ENCODE measurements around the gene BRD1. TPM values are rescaled to one million over a fixed set of nuclear protein-coding genes. Genes with fewer than 3 reads are reported as not detected.

Gene BRD1
- total RNA-seq, 4 donors from 2014 or later = 17.9 to 47.4 (median 37.9) TPM

DNA sequence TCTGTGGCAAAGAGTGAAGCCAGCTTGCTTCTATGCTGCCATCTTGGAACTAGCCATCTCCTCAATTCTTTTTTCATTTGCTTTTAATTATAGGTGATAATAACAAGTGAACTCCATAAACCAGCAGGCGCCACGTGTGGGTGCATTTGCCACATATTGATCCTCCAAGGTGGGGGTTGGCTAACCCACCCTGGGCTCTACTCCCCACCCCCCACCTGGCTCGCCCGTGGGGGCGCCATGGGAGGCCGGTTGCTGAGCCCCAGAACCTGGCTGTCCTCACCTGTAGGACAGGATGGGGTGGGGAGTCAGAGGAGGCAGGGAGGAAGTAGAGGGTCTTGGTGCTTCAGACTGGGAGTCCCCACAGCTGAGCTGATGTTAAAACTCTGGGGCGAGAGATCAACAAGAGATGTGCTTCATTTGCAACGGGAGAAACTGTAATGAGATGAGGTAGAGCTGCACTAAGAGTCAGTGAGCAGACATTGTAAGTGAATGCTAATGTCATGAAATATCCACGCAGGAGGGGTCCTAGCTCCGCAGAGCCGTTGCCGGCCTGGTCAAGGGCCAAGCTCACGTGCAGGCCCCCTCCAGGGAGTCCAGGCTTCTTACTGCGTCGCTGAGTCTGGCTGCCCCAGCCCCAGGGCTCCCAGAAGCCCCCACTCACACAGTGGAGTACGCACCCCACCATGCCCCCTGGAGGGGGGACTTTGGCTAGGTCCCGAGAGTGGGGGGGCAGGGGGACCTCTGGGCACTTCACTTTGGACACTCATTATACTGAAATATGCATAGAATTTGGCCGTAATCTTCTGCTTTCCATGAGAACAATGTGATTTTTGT lies 59.4 kb downstream of the BRD1 start:
- H3K4me1 ChIP-seq = no peaks in the 10 kb centered on the region
- intact Hi-C loops (cut with DNase I; ENCODE audit: low total_unique reads) = no loop called here
- DNase-seq = no peak
- no peaks in the 10 kb centered on the region for H3K36me3 ChIP-seq
- no peak overlapping the region for H3K27ac ChIP-seq
- H3K4me3 ChIP-seq = no peak overlapping the region
- TF ChIP-seq, protein P1, sequence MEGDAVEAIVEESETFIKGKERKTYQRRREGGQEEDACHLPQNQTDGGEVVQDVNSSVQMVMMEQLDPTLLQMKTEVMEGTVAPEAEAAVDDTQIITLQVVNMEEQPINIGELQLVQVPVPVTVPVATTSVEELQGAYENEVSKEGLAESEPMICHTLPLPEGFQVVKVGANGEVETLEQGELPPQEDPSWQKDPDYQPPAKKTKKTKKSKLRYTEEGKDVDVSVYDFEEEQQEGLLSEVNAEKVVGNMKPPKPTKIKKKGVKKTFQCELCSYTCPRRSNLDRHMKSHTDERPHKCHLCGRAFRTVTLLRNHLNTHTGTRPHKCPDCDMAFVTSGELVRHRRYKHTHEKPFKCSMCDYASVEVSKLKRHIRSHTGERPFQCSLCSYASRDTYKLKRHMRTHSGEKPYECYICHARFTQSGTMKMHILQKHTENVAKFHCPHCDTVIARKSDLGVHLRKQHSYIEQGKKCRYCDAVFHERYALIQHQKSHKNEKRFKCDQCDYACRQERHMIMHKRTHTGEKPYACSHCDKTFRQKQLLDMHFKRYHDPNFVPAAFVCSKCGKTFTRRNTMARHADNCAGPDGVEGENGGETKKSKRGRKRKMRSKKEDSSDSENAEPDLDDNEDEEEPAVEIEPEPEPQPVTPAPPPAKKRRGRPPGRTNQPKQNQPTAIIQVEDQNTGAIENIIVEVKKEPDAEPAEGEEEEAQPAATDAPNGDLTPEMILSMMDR (IDR thresholded peaks at IDR 0.05) = no peak
- no peak for TF ChIP-seq POLR2A (IDR thresholded peaks at IDR 0.05)
- H3K27me3 ChIP-seq = no peaks in the 10 kb centered on the region
- peaks cover 0 to 6% of the 10 kb centered on the region in 2 donors for H3K9me3 ChIP-seq

DNA sequence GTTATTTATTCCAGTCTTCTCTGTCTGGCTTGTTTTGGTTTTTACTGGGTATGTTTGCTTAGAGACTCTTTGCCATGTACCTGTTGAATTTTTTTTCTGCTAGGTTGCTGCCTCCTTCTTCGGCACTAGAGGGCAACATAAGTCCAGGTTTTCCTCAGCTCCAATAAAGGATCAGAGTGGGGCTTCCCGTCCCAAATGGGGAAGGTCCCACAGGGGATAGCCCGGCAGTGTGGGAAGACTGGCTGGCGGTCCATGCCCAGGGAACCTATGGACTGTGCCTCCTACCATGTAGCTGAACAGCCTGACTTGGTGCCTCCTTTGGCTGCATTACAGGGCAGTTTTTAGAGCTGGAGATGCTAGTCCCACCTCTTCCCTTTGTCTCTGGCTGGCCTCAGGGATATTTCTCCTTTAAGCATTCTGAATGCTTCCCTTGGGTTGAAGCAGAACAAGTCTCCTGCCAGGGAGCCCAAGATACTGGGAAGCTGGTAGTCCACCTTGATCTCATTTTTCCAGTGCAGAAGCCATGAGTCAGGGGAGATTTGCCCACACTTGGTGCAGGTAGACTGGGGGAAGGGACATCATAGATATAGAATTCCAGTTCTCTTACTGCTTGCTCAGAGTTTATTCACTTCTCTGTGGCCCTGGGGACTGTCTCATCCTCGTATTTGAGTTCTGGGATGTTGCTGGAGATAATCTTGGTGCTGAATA lies 60.2 kb downstream of the BRD1 start:
- Histone ChIP-seq H3K27ac (no peak overlapping the region), H3K4me3 (no peak overlapping the region), H3K36me3 (no peaks in the 10 kb centered on the region), H3K4me1 (no peaks in the 10 kb centered on the region), H3K27me3 (no peaks in the 10 kb centered on the region), H3K9me3 (peaks cover 0 to 6% of the 10 kb centered on the region in 2 donors)
- TF ChIP-seq POLR2A (IDR thresholded peaks at IDR 0.05) = no peak
- TF ChIP-seq, protein P1 (IDR thresholded peaks at IDR 0.05) = peak in 3 of 4 experiments; percentile 27 to 46 (median 45)
- intact Hi-C loops (cut with DNase I; ENCODE audit: low total_unique reads) = no loop called here
- no peak for DNase-seq

DNA sequence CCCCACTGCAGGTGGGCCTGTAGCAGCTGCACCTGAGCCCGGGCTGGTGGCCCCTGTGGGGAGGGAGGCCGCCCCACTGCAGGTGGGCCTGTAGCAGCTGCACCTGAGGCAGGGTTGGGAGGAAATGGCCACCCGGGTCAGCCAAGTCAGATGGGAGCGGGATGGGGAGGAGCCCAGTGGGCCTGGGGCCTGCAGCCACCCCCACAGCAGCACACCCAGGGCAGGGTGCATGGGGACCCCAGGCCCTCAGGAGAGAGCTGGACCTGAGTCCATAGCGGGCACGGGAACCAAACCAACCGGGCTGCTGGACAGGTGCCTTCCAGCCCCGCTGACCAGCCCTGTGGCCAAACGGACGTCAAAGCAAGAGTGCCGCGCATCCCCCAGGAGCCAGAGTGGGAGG lies 61.7 kb downstream of the BRD1 start:
- H3K9me3 ChIP-seq = peaks cover 0 to 6% of the 10 kb centered on the region in 2 donors
- TF ChIP-seq POLR2A (IDR thresholded peaks at IDR 0.05) = no peak
- TF ChIP-seq, protein P1 (IDR thresholded peaks at IDR 0.05) = no peak
- DNase-seq = no peak
- H3K36me3 ChIP-seq = no peaks in the 10 kb centered on the region
- intact Hi-C loops (cut with DNase I; ENCODE audit: low total_unique reads) = no loop called here
- no peaks in the 10 kb centered on the region for H3K4me1 ChIP-seq
- H3K4me3 ChIP-seq = no peak overlapping the region
- H3K27ac ChIP-seq = no peak overlapping the region
- H3K27me3 ChIP-seq = no peaks in the 10 kb centered on the region

DNA sequence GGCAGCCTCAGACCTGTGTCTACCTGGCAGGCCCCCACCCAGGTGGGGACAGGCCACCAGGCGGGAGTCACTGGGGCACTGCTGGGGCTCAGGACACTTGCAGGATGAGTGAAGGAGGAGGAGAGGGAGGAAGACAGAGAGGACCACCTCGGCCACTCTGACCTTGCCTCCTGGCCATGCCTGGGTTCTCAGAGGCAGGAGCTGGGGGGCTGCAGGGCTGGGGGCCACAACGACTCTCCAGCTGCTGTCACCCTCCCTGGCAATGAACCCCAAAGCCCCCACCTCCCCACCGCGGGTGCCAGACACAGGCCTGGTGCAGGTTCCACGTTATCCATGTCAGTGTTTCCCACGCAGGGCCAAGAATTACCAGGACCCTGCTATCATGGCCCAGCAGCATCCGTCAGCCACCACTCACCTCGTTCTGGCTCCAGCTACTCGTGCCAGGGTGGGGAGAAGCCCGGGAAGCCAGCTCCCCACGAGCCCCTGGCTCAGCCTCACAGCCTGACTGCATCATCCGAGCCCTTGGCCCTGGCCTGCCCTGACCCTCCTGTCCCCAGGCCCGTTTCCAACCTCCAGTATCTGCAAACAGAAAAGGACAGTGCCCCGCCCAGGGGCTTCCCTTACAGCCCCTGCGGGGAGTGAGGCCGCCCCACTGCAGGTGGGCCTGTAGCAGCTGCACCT lies 62.4 kb downstream of the BRD1 start:
- no peak for DNase-seq
- intact Hi-C loops (cut with DNase I; ENCODE audit: low total_unique reads) = no loop called here
- Histone ChIP-seq H3K27ac (no peak overlapping the region), H3K9me3 (peaks cover 0 to 6% of the 10 kb centered on the region in 2 donors), H3K4me1 (no peaks in the 10 kb centered on the region), H3K27me3 (no peaks in the 10 kb centered on the region), H3K4me3 (no peak overlapping the region), H3K36me3 (no peaks in the 10 kb centered on the region)
- TF ChIP-seq, protein P1 (IDR thresholded peaks at IDR 0.05) = no peak
- TF ChIP-seq POLR2A (IDR thresholded peaks at IDR 0.05) = no peak

Measured in uterus (tissue), 4 donors.